Kidney (tissue), 14 donors: ENCODE data around the gene EDN3. TPM values are rescaled to one million over a fixed set of nuclear protein-coding genes. Genes with fewer than 3 reads are reported as not detected.

Source experiments
- DNase-seq, 5 donors: peaks; one replicate each; pipeline ENCODE4 v3.0.0-alpha.2; 2013 to 2020
- FAIRE-seq: peaks from 2 replicates; lab custom pipeline; 2012; peaks lifted over from hg19 to GRCh38; lab: Jason Lieb, UNC
- H3K27ac ChIP-seq, 2 donors: one replicate each; pipeline ENCODE4 v1.7.0; 2013; ENCODE audit warnings: low read depth in 2 of 2, low read length in 2 of 2, inconsistent platforms in 1 of 2
- H3K27me3 ChIP-seq: one replicate; pipeline ENCODE4 v1.7.1; 2013; ENCODE audit warnings: low read length, inconsistent platforms; ENCODE audit not compliant: control insufficient read depth, insufficient read depth
- H3K36me3 ChIP-seq, 3 donors: one replicate each; pipeline versions ENCODE4 v1.7.0 to v1.7.1; 2013; ENCODE audit warnings: low read length in 3 of 3, control low read depth in 1 of 3, inconsistent platforms in 1 of 3; ENCODE audit not compliant: insufficient read depth in 3 of 3, control insufficient read depth in 2 of 3
- H3K4me1 ChIP-seq, 3 donors: one replicate each; pipeline versions ENCODE4 v1.7.0 to v1.7.1; 2013; ENCODE audit warnings: low read length in 3 of 3, inconsistent platforms in 1 of 3, low read depth in 1 of 3; ENCODE audit not compliant: control insufficient read depth in 2 of 3, insufficient read depth in 2 of 3
- H3K4me3 ChIP-seq, 3 donors: one replicate each; pipeline versions ENCODE4 v1.7.0 to v1.8.1; 2013; ENCODE audit warnings: low read length in 3 of 3, control low read depth in 1 of 3, inconsistent platforms in 1 of 3
- H3K9ac ChIP-seq, 3 donors: one replicate each; pipeline versions ENCODE4 v1.7.0 to v1.7.1; 2013; ENCODE audit warnings: low read length in 3 of 3, control low read depth in 1 of 3, inconsistent platforms in 1 of 3
- H3K9me3 ChIP-seq, 3 donors: one replicate each; pipeline versions ENCODE4 v1.7.0 to v1.7.1; 2013; ENCODE audit warnings: low read length in 3 of 3, control low read depth in 1 of 3, inconsistent platforms in 1 of 3; ENCODE audit not compliant: control insufficient read depth in 2 of 3, insufficient read depth in 1 of 3
- CTCF ChIP-seq: IDR thresholded peaks from 3 replicates; pipeline ENCODE4 v1.5.1; 2012; ENCODE audit warnings: mild to moderate bottlenecking, moderate library complexity, borderline replicate concordance; ENCODE audit not compliant: insufficient read depth; ENCODE audit errors: extremely low read depth
- intact Hi-C: fragments of 100-400 bp; cut with DNase I; formaldehyde crosslinking; loops from one replicate; pipeline ENCODE4 v1.11.1; 2022
- polyA plus RNA-seq: library from polyadenylated mRNA; stranded (reverse); fragments of 350-450 nt; fragmentation: Illumina TruSeq; extraction: RNeasy Lipid Tissue Mini Kit (QIAGEN cat#74804); gene quantifications from one replicate; pipeline ENCODE4 v1.2.3, GENCODE V29; 2014; ENCODE audit warnings: low read depth, low replicate concordance; ENCODE audit not compliant: insufficient read depth
- total RNA-seq: library from RNA; stranded (reverse); fragmentation: NEBNext Ultra II Directional; extraction: Animal tissue kit (Norgen Biotek cat#: 25700); gene quantifications from one replicate; pipeline ENCODE4 v1.2.1, GENCODE V29; 2021
- donor health status: control.
- donor health status: control.
- donor health status: control.
- donor health status: control.
- donor health status: control.
- donor health status: DM: yes; HTN: yes; CAD: no.
- donor health status: Normal renal cell carcinoma (clear cell type).

The EDN3 gene
- total and polyA plus RNA-seq, 2 donors from 2014 or later = 0.19 TPM; not detected in 1

GRCh38 chr20:59255256-59255655 lies 45.2 kb upstream of the EDN3 start:
- no peaks in the 10 kb centered on the region for H3K27me3 ChIP-seq
- FAIRE-seq (no peak), DNase-seq (no peak)
- H3K4me3 ChIP-seq = no peak overlapping the region
- no peak for TF ChIP-seq CTCF
- no peak overlapping the region for H3K27ac ChIP-seq
- no peaks in the 10 kb centered on the region for H3K4me1 ChIP-seq
- no peaks in the 10 kb centered on the region for H3K36me3 ChIP-seq
- no peaks in the 10 kb centered on the region for H3K9me3 ChIP-seq
- intact Hi-C loops = no loop called here
- no peak overlapping the region for H3K9ac ChIP-seq

- no peak overlapping the region for H3K9ac ChIP-seq
- H3K9me3 ChIP-seq = no peaks in the 10 kb centered on the region
- DNase-seq (no peak), FAIRE-seq (no peak)
- H3K4me3 ChIP-seq = no peak overlapping the region
- H3K27me3 ChIP-seq = no peaks in the 10 kb centered on the region
- no peak for TF ChIP-seq CTCF
- no peak overlapping the region for H3K27ac ChIP-seq
- no peaks in the 10 kb centered on the region for H3K36me3 ChIP-seq
- intact Hi-C loops = no loop called here
- H3K4me1 ChIP-seq = no peaks in the 10 kb centered on the region
Observed at GRCh38 chr20:59258221-59258621, 42.2 kb upstream of the EDN3 start.

- Histone ChIP-seq H3K9ac (no peak overlapping the region), H3K4me1 (no peaks in the 10 kb centered on the region), H3K9me3 (no peaks in the 10 kb centered on the region), H3K36me3 (no peaks in the 10 kb centered on the region), H3K27ac (no peak overlapping the region), H3K4me3 (no peak overlapping the region), H3K27me3 (no peaks in the 10 kb centered on the region)
- no peak for DNase-seq
- intact Hi-C loops = no loop called here
- no peak for FAIRE-seq
- TF ChIP-seq CTCF = no peak
Observed at GRCh38 chr20:59259946-59260345, 40.5 kb upstream of the EDN3 start.

- Histone ChIP-seq H3K27ac (no peak overlapping the region), H3K4me1 (no peaks in the 10 kb centered on the region), H3K36me3 (no peaks in the 10 kb centered on the region), H3K9ac (no peak overlapping the region), H3K27me3 (no peaks in the 10 kb centered on the region), H3K4me3 (no peak overlapping the region), H3K9me3 (no peaks in the 10 kb centered on the region)
- no peak for TF ChIP-seq CTCF
- DNase-seq = no peak
- no peak for FAIRE-seq
- intact Hi-C loops = no loop called here
Observed at GRCh38 chr20:59265298-59265697, 35.1 kb upstream of the EDN3 start.
